GM13976 (cell line): Measurements from ENCODE around the gene SF3B3.
A peak's percentile ranks its signal among the peaks of the same experiment; 100 is the strongest.

Experiments
- DNase-seq: peaks from one replicate; pipeline ENCODE4 v3.0.0; 2012; ENCODE audit warnings: low spot score
- in situ Hi-C: fragments of 300-500 bp; cut with MboI; formaldehyde crosslinking; loops from one replicate; pipeline ENCODE4 v1.12.0; 2022; ENCODE audit warnings: low sequenced_read_pairs, mixed read lengths, inconsistent platforms; ENCODE audit not compliant: unreplicated experiment
- TF ChIP-seq, protein P1 (sequence below): IDR thresholded peaks from 2 replicates; pipeline ENCODE4 v1.5.1; 2012; ENCODE audit warnings: borderline replicate concordance, mild to moderate bottlenecking; ENCODE audit not compliant: insufficient read depth; ENCODE audit errors: extremely low read depth, missing control alignments, control extremely low read depth

SF3B3 gene

DNA sequence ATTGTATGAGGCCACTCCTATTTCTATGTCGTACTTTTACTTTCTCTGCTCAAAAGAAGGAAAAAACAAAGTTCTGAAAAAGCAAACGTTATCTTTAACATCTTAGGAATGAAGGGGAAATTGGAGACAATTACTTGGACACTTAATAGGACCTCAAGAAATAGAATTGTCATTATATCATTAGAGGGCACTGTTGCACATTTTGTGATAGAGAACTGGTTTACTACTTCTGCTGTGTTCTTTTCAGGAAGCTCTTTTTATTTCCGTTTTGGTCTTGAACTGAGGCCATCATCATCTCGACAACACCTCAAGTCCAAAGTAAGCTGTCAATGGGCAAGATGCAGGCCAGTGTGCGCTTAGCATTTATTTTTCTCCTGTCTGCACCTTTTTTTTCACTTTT lies 14.9 kb upstream of the SF3B3 start:
- DNase-seq, result peak; percentile 44
- TF ChIP-seq, protein P1, sequence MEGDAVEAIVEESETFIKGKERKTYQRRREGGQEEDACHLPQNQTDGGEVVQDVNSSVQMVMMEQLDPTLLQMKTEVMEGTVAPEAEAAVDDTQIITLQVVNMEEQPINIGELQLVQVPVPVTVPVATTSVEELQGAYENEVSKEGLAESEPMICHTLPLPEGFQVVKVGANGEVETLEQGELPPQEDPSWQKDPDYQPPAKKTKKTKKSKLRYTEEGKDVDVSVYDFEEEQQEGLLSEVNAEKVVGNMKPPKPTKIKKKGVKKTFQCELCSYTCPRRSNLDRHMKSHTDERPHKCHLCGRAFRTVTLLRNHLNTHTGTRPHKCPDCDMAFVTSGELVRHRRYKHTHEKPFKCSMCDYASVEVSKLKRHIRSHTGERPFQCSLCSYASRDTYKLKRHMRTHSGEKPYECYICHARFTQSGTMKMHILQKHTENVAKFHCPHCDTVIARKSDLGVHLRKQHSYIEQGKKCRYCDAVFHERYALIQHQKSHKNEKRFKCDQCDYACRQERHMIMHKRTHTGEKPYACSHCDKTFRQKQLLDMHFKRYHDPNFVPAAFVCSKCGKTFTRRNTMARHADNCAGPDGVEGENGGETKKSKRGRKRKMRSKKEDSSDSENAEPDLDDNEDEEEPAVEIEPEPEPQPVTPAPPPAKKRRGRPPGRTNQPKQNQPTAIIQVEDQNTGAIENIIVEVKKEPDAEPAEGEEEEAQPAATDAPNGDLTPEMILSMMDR, result peak; percentile 10
- in situ Hi-C loops, result no loop called here

DNA sequence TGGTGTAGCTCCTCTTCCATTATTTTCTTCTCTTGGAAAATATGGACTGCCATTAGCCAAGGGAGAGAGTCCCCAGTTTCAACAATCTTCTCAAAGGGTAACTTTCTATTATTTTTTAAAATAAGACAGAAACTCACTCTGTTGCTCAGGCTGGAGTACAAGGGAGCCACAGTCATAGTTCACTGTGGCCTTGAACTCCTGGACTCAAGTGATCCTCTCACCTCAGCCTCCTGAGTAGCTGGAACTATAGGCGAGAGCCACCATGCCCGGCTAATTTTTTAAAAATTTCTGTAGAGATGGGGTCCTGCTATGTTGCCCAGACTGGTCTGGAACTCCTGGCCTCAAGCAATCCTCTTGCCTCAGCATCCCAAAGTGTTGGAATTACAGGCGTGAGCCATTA lies 13.4 kb upstream of the SF3B3 start:
- in situ Hi-C loops, result no loop called here
- TF ChIP-seq, protein P1, result no peak
- no peak for DNase-seq

DNA sequence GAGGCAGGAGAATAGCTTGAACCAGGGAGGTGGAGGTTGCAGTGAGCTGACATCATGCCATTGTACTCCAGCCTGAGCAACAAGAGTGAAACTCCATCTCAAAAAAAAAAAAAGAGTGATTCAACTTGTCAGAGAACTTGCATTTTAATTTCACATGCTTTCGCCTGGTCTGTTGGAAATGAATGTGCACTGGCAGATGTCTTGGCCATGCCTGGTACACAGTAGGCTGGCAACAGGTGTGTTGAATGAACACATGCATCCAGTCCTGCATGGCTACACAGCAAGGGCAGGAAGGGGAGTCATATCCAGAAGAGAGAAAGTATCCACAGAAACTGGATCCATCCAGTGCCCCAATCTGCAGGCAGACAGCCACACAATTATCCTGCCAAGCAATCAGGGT lies 11.8 kb upstream of the SF3B3 start:
- in situ Hi-C loops, result no loop called here

DNA sequence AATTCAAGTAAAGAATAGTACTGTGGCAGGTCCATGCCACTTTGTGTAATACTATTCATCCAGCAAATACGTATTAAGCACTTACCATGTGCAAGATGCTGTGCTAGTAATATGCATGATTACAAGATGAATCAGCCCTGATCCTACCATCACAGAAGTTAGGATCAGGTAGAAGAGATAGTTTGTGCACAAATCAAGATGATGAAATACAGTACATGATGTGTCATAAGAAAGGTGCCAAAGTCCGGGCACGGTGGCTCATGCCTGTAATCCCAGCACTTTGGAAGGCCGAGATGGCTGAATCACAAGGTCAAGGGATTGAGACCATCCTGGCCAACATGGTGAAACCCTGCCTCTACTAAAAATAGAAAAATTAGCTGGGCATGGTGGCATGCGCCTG lies 11.2 kb upstream of the SF3B3 start:
- TF ChIP-seq, protein P1, result no peak
- no peak for DNase-seq
- in situ Hi-C loops, result no loop called here

More for the DNA sequence above, 11.8 kb upstream of the SF3B3 start:
- TF ChIP-seq, protein P1, result no peak
- no peak for DNase-seq

DNA sequence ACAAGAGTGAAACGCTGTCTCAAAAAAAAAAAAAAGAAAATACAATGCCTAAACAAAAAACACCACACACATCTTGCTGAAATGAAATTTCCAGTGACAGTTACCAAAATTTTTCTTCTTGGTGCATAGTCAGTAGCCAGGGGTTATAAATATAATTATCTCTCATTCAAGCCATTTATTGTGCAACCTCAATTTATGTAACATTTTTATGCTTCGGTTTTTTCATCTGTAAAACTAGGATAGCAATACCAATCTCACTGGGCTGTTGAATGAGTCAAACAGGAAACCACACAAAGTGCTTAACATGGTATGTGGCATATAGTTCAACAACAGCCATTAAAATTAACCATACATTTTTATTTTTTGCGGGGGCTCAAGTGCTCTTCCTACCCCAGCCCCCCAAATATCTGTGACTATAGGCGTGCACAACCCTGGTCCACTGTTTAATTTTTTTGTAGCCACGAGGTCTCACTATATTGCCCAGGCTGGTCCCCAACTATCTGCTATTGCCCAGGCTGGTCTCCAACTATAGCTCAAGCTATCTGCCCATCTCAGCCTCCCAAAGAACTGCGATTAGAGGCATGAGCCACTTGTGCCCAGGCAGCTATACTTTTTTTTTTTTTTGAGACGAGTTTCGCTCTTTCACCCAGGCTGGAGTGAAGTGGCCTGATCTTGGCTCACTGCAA lies 2.9 kb upstream of the SF3B3 start:
- in situ Hi-C loops, result no loop called here
- TF ChIP-seq, protein P1, result no peak
- DNase-seq, result peak; percentile 50

DNA sequence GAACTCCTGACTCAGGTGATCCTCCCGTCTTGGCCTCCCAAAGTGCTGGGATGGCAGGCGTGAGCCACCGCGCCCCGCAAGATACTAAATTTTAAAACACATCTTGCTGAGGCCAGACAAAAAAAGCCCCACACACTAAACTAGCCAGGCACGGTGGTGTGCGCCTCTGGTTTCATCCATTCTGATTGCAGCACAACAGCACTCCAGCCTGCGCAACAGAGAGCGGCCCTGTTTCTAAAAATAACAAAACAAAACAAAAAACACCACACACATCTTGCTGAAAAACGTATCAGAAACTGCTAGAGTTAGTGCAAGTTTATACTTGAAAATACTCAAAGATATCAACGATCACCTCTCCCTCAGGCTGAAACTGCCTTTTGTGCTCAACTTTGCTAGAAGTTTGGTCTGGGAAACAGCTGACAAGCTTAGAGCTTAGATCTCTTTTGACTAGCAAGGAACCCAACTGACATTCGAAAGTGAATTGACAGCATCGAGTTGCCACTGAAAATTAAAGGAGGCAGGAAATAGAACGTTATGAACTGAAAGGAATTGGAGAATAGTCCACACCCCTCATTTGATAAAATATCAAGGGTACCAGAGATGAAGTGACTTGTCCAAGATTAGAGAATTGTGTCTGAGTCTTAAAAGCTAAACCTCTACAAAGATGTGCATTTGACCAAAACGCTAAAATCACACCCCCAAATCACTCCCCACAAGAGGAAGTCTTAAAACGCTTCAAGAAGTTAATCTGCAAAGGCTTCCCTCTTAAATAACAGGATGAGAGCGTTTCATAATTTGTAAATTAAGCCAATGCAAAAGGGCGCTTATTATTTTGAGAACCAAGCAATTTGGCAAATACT lies 1.2 kb upstream of the SF3B3 start:
- TF ChIP-seq, protein P1, result no peak
- peak; percentile 43 for DNase-seq
- in situ Hi-C loops, result no loop called here
